GM04503 (cell line): Measurements from ENCODE around the gene AMIGO3.
"Not testable (repeated sequence)": the region's sequence is repeated elsewhere in the genome, so short reads cannot be mapped to it uniquely, and the experiment has no call there.

ENCODE experiments used
- DNase-seq: peaks from one replicate; pipeline ENCODE4 v3.0.0-alpha.2; 2012; ENCODE audit warnings: low read depth

Gene AMIGO3

GRCh38 chr3:49719214-49719884, at the start of gene AMIGO3:
Gene AMIGO3 (minus strand): TSS chr3:49719684. CDS start chr3:49719465, 219 bp downstream.
- peak; percentile 60 for DNase-seq

- no peak for DNase-seq
Observed at GRCh38 chr3:49763981-49764380, 44.5 kb upstream of the AMIGO3 start.

GRCh38 chr3:49761661-49762060, 42.2 kb upstream of the AMIGO3 start:
- no peak for DNase-seq

- no peak for DNase-seq
Observed at GRCh38 chr3:49759226-49759625, 39.7 kb upstream of the AMIGO3 start.

- DNase-seq = no peak
Observed at GRCh38 chr3:49757197-49757596, 37.7 kb upstream of the AMIGO3 start.

GRCh38 chr3:49756036-49756435, 36.6 kb upstream of the AMIGO3 start:
- no peak for DNase-seq

- DNase-seq = no peak
Observed at GRCh38 chr3:49754536-49754935, 35.1 kb upstream of the AMIGO3 start.

GRCh38 chr3:49751501-49751900, 32.0 kb upstream of the AMIGO3 start:
- DNase-seq = no peak

- DNase-seq = no peak
Observed at GRCh38 chr3:49750056-49750455, 30.6 kb upstream of the AMIGO3 start.

GRCh38 chr3:49748874-49749273, 29.4 kb upstream of the AMIGO3 start:
- DNase-seq = not testable (repeated sequence)

GRCh38 chr3:49747792-49748480, 28.5 kb upstream of the AMIGO3 start:
- peak; percentile 17 for DNase-seq

- no peak for DNase-seq
Observed at GRCh38 chr3:49745986-49746385, 26.5 kb upstream of the AMIGO3 start.

GRCh38 chr3:49740427-49740826, 20.9 kb upstream of the AMIGO3 start:
- no peak for DNase-seq

GRCh38 chr3:49738067-49738713, 18.7 kb upstream of the AMIGO3 start:
- DNase-seq = no peak

- DNase-seq = no peak
Observed at GRCh38 chr3:49734752-49735151, 15.3 kb upstream of the AMIGO3 start.

GRCh38 chr3:49733551-49733950, 14.1 kb upstream of the AMIGO3 start:
- DNase-seq = no peak

- no peak for DNase-seq
Observed at GRCh38 chr3:49732597-49732996, 13.1 kb upstream of the AMIGO3 start.

GRCh38 chr3:49729966-49730609, 10.6 kb upstream of the AMIGO3 start:
- DNase-seq = no peak

GRCh38 chr3:49727924-49728361, 8.5 kb upstream of the AMIGO3 start:
- no peak for DNase-seq

- no peak for DNase-seq
Observed at GRCh38 chr3:49727154-49727923, 7.9 kb upstream of the AMIGO3 start.

- DNase-seq = no peak
Observed at GRCh38 chr3:49725906-49726681, 6.6 kb upstream of the AMIGO3 start.
